KMS-11 (cell line): ENCODE results near the gene TSPAN11.
"Not testable (repeated sequence)": the region's sequence is repeated elsewhere in the genome, so short reads cannot be mapped to it uniquely, and the experiment has no call there.

Experiments
- H2AFZ ChIP-seq: fragments of 200-600 bp; sonication (generic); 2 replicates; pipeline ENCODE4 v1.6.1; 2016; ENCODE audit warnings: antibody characterized with exemption, mixed run types, low read depth
- H3K27ac ChIP-seq: fragments of 200-600 bp; sonication (generic); 2 replicates; pipeline ENCODE4 v1.6.1; 2016; ENCODE audit warnings: mild to moderate bottlenecking, mixed run types
- H3K27me3 ChIP-seq: fragments of 200-600 bp; sonication (generic); 2 replicates; pipeline ENCODE4 v1.6.1; 2017; ENCODE audit warnings: mild to moderate bottlenecking, low read depth, mixed run types, moderate library complexity; ENCODE audit not compliant: insufficient read depth
- H3K36me3 ChIP-seq: fragments of 200-600 bp; sonication (generic); 2 replicates; pipeline ENCODE4 v1.6.1; 2017; ENCODE audit warnings: mild to moderate bottlenecking, mixed run types; ENCODE audit not compliant: insufficient read depth
- H3K4me1 ChIP-seq: fragments of 200-600 bp; sonication (generic); 2 replicates; pipeline ENCODE4 v1.6.1; 2016; ENCODE audit warnings: mild to moderate bottlenecking, low read depth, mixed run types; ENCODE audit not compliant: poor library complexity, severe bottlenecking
- H3K4me2 ChIP-seq: fragments of 200-600 bp; sonication (generic); 2 replicates; pipeline ENCODE4 v1.7.0; 2016; ENCODE audit warnings: mild to moderate bottlenecking, mixed run types
- H3K4me3 ChIP-seq: fragments of 200-600 bp; sonication (generic); IDR thresholded peaks from 2 replicates; pipeline ENCODE4 v1.6.1; 2017; ENCODE audit warnings: low read depth, low read length, mixed read lengths; ENCODE audit not compliant: insufficient read depth
- H3K79me2 ChIP-seq: fragments of 200-600 bp; sonication (generic); 2 replicates; pipeline ENCODE4 v1.6.1; 2016; ENCODE audit warnings: low read depth, mixed run types; ENCODE audit not compliant: insufficient read depth
- H3K9ac ChIP-seq: fragments of 200-600 bp; sonication (generic); 2 replicates; pipeline ENCODE4 v1.6.1; 2016; ENCODE audit warnings: mild to moderate bottlenecking, mixed run types
- H4K20me1 ChIP-seq: fragments of 200-600 bp; sonication (generic); 2 replicates; pipeline ENCODE4 v1.6.1; 2016; ENCODE audit warnings: mild to moderate bottlenecking, mixed run types; ENCODE audit not compliant: insufficient read depth
- CTCF ChIP-seq: fragments of 200-600 bp; sonication (generic); conservative IDR thresholded peaks from 2 replicates; pipeline ENCODE4 v1.6.1; 2017; ENCODE audit warnings: low read depth, mild to moderate bottlenecking, antibody characterized with exemption, low read length, moderate library complexity, mixed read lengths

The TSPAN11 gene

DNA sequence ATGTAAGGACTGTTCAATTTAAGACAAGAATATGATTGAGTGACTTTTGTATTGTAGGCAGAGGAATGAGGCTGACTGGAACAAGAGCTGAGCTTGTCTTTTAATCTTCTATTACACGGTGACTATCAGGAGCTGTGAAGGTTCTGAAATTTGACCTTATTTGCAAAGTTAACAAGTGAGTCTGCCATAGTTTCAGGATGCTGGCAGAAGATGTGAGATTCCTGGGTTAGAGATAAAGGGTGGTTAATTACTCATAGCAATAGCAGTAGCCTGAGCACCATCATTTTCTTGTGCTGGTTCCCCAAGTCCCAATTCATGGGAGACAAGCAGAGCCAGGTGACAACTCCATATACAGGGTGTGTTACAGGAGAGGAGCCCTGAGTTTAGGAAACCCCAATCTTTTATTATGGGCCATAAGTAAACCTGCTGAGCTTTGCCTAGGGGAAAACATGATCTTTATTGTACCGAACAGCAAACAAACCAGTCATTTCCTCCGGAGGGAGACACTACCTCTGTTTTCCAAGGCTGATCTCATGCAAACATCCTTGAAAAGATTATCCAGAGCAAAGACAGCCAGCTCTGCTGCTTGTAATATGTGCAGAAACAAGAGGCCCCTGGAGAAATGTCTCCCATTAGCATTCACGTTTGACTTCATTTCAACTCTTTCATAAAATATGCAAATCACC, 95.4 kb downstream of the TSPAN11 start:
- no peaks in the 10 kb centered on the region for H3K36me3 ChIP-seq
- no peaks in the 10 kb centered on the region for H3K4me1 ChIP-seq
- H3K4me3 ChIP-seq, result no peak overlapping the region
- H3K79me2 ChIP-seq, result no peaks in the 10 kb centered on the region
- H3K4me2 ChIP-seq, result no peak overlapping the region
- no peak overlapping the region for H2AFZ ChIP-seq
- H3K9ac ChIP-seq, result no peak overlapping the region
- H3K27ac ChIP-seq, result no peak overlapping the region
- no peaks in the 10 kb centered on the region for H4K20me1 ChIP-seq
- TF ChIP-seq CTCF, result no peak
- no peaks in the 10 kb centered on the region for H3K27me3 ChIP-seq

GRCh38 chr12:31023271-31023724, 96.8 kb downstream of the TSPAN11 start:
- Histone ChIP-seq H2AFZ (no peak overlapping the region), H3K36me3 (no peaks in the 10 kb centered on the region), H3K79me2 (no peaks in the 10 kb centered on the region), H3K4me2 (no peak overlapping the region), H3K4me3 (no peak overlapping the region), H3K27me3 (no peaks in the 10 kb centered on the region), H3K9ac (no peak overlapping the region), H4K20me1 (no peaks in the 10 kb centered on the region), H3K4me1 (no peaks in the 10 kb centered on the region), H3K27ac (no peak overlapping the region)
- no peak for TF ChIP-seq CTCF

DNA sequence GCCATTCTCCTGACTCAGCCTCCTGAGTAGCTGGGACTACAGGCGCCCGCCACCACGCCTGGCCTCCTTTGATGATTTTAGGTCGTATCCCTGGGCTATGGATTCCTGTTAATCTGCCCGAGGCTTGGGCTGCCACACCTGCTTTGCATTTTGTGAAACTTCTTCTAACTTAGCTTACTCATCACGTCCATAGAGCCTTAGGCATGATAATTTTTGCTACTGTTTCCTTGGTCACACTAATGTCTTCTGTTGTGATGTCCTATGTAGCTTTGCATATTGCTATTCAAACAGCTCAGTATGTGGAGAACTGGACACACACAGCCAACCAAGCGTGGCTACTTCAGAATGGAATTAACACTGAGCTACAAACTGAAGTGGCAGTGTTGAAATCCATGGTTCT, 99.7 kb downstream of the TSPAN11 start:
- Histone ChIP-seq H3K27ac (no peak overlapping the region), H3K4me2 (no peak overlapping the region), H3K4me3 (no peak overlapping the region), H3K4me1 (peaks cover 8% of the 10 kb centered on the region), H3K9ac (no peak overlapping the region), H3K36me3 (no peaks in the 10 kb centered on the region), H2AFZ (no peak overlapping the region), H4K20me1 (no peaks in the 10 kb centered on the region), H3K79me2 (no peaks in the 10 kb centered on the region), H3K27me3 (no peaks in the 10 kb centered on the region)
- no peak for TF ChIP-seq CTCF

DNA sequence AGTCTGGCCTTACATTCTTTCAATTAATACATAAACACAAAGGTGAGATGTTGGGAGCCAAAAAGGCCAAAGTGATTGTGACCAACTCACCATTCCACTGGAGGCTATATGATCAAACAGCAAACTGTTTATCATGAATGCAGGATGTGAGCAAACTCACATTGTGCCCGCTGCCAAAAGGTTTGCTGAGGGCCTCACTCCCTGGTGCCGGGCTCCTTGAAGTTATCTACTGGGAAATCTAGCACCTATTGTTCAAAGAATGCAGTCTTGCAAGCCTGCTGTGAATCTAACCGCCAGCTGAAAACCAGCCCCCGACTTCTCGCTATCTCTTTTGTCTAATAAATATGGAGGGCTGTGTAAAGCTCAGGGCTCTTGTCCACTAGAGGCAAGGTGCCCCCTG, 100.5 kb downstream of the TSPAN11 start:
- H3K4me2 ChIP-seq, H3K27me3 ChIP-seq, H3K4me1 ChIP-seq, H3K4me3 ChIP-seq, H2AFZ ChIP-seq, H3K36me3 ChIP-seq, H3K27ac ChIP-seq, H3K79me2 ChIP-seq, H3K9ac ChIP-seq, H4K20me1 ChIP-seq: not testable (repeated sequence)

GRCh38 chr12:31029468-31029867, 102.9 kb downstream of the TSPAN11 start:
- H4K20me1 ChIP-seq, result no peaks in the 10 kb centered on the region
- peaks cover 9% of the 10 kb centered on the region for H3K4me1 ChIP-seq
- H3K4me3 ChIP-seq, result no peak overlapping the region
- H3K9ac ChIP-seq, result no peak overlapping the region
- H3K4me2 ChIP-seq, result no peak overlapping the region
- no peak overlapping the region for H2AFZ ChIP-seq
- no peak overlapping the region for H3K27ac ChIP-seq
- no peak for TF ChIP-seq CTCF
- H3K79me2 ChIP-seq, result no peaks in the 10 kb centered on the region
- no peaks in the 10 kb centered on the region for H3K27me3 ChIP-seq
- H3K36me3 ChIP-seq, result no peaks in the 10 kb centered on the region
